Chondrocyte (in vitro differentiated cells): Measurements from ENCODE around the gene CCDC6. TPM values are rescaled to one million over a fixed set of nuclear protein-coding genes. Genes with fewer than 3 reads are reported as not detected.

Source experiments
- DNase-seq: peaks from one replicate; pipeline ENCODE4 v3.0.0; 2021; ENCODE audit warnings: mixed read lengths, low spot score
- H3K27ac Mint-ChIP-seq: one replicate; pipeline ENCODE4 v1.8.0; 2021; ENCODE audit warnings: mild to moderate bottlenecking, moderate library complexity, mixed read lengths; ENCODE audit not compliant: unreplicated experiment
- H3K27me3 Mint-ChIP-seq: 2 replicates; pipeline ENCODE4 v1.8.0; 2021; ENCODE audit warnings: low read depth, mixed read lengths
- H3K36me3 Mint-ChIP-seq: 2 replicates; pipeline ENCODE4 v1.8.0; 2021; ENCODE audit warnings: low read depth, mixed read lengths
- H3K4me1 Mint-ChIP-seq: 2 replicates; pipeline ENCODE4 v1.8.0; 2021; ENCODE audit warnings: low read depth, mild to moderate bottlenecking, mixed read lengths
- H3K4me3 Mint-ChIP-seq: one replicate; pipeline ENCODE4 v1.8.0; 2021; ENCODE audit warnings: mild to moderate bottlenecking, moderate library complexity, mixed read lengths; ENCODE audit not compliant: unreplicated experiment
- H3K9me3 Mint-ChIP-seq: 2 replicates; pipeline ENCODE4 v1.8.0; 2021; ENCODE audit warnings: low read depth, mixed read lengths
- CTCF ChIP-seq: fragments of 200-600 bp; sonication (generic); IDR thresholded peaks from 2 replicates; pipeline ENCODE4 v1.5.0; 2021; ENCODE audit warnings: antibody characterized with exemption, mild to moderate bottlenecking, moderate library complexity
- total RNA-seq: library from RNA; stranded (reverse); gene quantifications from 3 replicates; pipeline ENCODE4 v1.2.1, GENCODE V29; 2021

CCDC6 gene
- total RNA-seq, 1 donor from 2014 or later: 59.3 TPM

- no peak for DNase-seq
- H3K4me3 Mint-ChIP-seq: no peak overlapping the region
- TF ChIP-seq CTCF: no peak
- no peak overlapping the region for H3K27ac Mint-ChIP-seq
- H3K36me3 Mint-ChIP-seq: no peaks in the 10 kb centered on the region
- peaks cover 66% of the 10 kb centered on the region for H3K4me1 Mint-ChIP-seq
- no peaks in the 10 kb centered on the region for H3K27me3 Mint-ChIP-seq
- no peaks in the 10 kb centered on the region for H3K9me3 Mint-ChIP-seq
Observed at GRCh38 chr10:59900048-59900727, 6.2 kb downstream of the CCDC6 start.

GRCh38 chr10:59898125-59898835 lies 8.1 kb downstream of the CCDC6 start:
- peaks cover 60% of the 10 kb centered on the region for H3K4me1 Mint-ChIP-seq
- TF ChIP-seq CTCF: no peak
- H3K27ac Mint-ChIP-seq: peak overlapping the region; percentile 23
- H3K4me3 Mint-ChIP-seq: no peak overlapping the region
- no peak for DNase-seq
- no peaks in the 10 kb centered on the region for H3K9me3 Mint-ChIP-seq
- H3K36me3 Mint-ChIP-seq: no peaks in the 10 kb centered on the region
- H3K27me3 Mint-ChIP-seq: no peaks in the 10 kb centered on the region

- peaks cover 52% of the 10 kb centered on the region for H3K4me1 Mint-ChIP-seq
- no peaks in the 10 kb centered on the region for H3K36me3 Mint-ChIP-seq
- no peak for TF ChIP-seq CTCF
- no peak for DNase-seq
- H3K27me3 Mint-ChIP-seq: no peaks in the 10 kb centered on the region
- H3K4me3 Mint-ChIP-seq: no peak overlapping the region
- H3K27ac Mint-ChIP-seq: no peak overlapping the region
- H3K9me3 Mint-ChIP-seq: no peaks in the 10 kb centered on the region
Observed at GRCh38 chr10:59896191-59896590, 10.2 kb downstream of the CCDC6 start.

DNA sequence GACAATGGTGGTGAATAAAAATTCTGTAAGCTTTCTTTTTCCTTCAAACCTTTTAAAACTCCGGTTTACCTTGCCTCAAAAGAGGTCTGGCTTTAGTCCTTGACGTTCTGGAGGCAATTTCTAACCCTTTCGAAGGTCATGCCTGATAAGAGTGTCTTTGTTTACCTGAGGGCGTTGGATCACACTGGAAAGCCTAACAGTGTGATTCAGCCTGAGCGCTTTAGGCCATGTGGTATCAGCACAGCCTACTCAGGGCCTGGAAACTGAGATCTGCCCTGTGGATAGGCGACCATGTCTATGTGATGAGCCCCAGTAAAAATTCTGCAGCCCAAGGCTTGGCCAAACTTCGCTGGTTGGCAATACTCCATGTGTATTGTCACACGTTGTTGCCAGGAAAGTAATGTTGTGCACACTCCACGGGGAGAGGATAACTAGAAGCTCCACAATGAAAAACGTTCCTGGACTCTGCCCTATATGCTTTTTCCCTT lies 10.7 kb downstream of the CCDC6 start:
- Mint-ChIP-seq H3K27ac (no peak overlapping the region), H3K9me3 (no peaks in the 10 kb centered on the region), H3K4me1 (peaks cover 49% of the 10 kb centered on the region), H3K36me3 (no peaks in the 10 kb centered on the region), H3K4me3 (no peak overlapping the region), H3K27me3 (no peaks in the 10 kb centered on the region)
- no peak for DNase-seq
- TF ChIP-seq CTCF: no peak

- peak overlapping the region; percentile 69 for H3K27ac Mint-ChIP-seq
- H3K9me3 Mint-ChIP-seq: no peaks in the 10 kb centered on the region
- no peak for DNase-seq
- no peak overlapping the region for H3K4me3 Mint-ChIP-seq
- H3K27me3 Mint-ChIP-seq: no peaks in the 10 kb centered on the region
- peaks cover 3% of the 10 kb centered on the region for H3K36me3 Mint-ChIP-seq
- H3K4me1 Mint-ChIP-seq: peaks cover 41% of the 10 kb centered on the region
- no peak for TF ChIP-seq CTCF
Observed at GRCh38 chr10:59894114-59894513, 12.2 kb downstream of the CCDC6 start.
